HepG2 (cell line): ENCODE measurements around the gene COMT. TPM values are rescaled to one million over a fixed set of nuclear protein-coding genes. Genes with fewer than 3 reads are reported as not detected.

Source experiments
- ATAC-seq: fragments of 200-7000 bp; cut with Tn5 transposase; 3 replicates; pipeline ENCODE4 v1.9.1; 2020; ENCODE audit warnings: mild to moderate bottlenecking, moderate library complexity
- BruUV-seq: library from RNA; stranded (reverse); fragments of 400-500 nt; replicated peaks from 2 replicates; lab custom pipeline; 2021; lab: Mats Ljungman, UMichigan
- CTCF ChIA-PET: fragments of 300-600 bp; formaldehyde crosslinking; extraction: SDS; loops from one replicate; lab custom pipeline; 2021; ENCODE audit warnings: low total read pairs, inconsistent platforms, low intra/inter-chr PET ratio; lab: Yijun Ruan, JAX
- POLR2A ChIA-PET: fragments of 350-600 bp; sonication (Branson Sonifier 250); formaldehyde crosslinking; loops from one replicate; lab custom pipeline; 2020; ENCODE audit warnings: antibody characterized with exemption, inconsistent platforms; lab: Yijun Ruan, JAX
- DNase-seq: peaks from one replicate; pipeline ENCODE4 v3.0.0-alpha.2; 2015; ENCODE audit warnings: low spot score
- FAIRE-seq: peaks from 3 replicates; lab custom pipeline; 2011; peaks lifted over from hg19 to GRCh38; lab: Jason Lieb, UNC
- H2AFZ ChIP-seq: one replicate; pipeline ENCODE4 v1.6.1; 2011; ENCODE audit warnings: low read length, inconsistent platforms
- H3K27ac ChIP-seq: fragments of 300-600 bp; 3 replicates; pipeline ENCODE4 v1.8.0; 2011; ENCODE audit warnings: mixed run types, mild to moderate bottlenecking, mixed read lengths, low read length, inconsistent platforms; ENCODE audit not compliant: insufficient read depth; ENCODE audit errors: extremely low read length
- H3K27me3 ChIP-seq, 2 experiments: fragments of 200-600 bp in 1 of 2; 2 replicates in 1 of 2; 3 replicates in 1 of 2; pipeline versions ENCODE4 v1.6.0 to v1.8.0; 2011; ENCODE audit warnings: low read length in 2 of 2, mild to moderate bottlenecking in 2 of 2, moderate library complexity in 2 of 2, inconsistent platforms in 1 of 2; ENCODE audit not compliant: insufficient read depth in 2 of 2, control insufficient read depth in 1 of 2
- H3K36me3 ChIP-seq, 2 experiments: fragments of 200-600 bp in 1 of 2; replicated peaks in 1 of 2; 2 replicates in 1 of 2; 3 replicates in 1 of 2; pipeline versions ENCODE4 v1.5.1 to v1.8.0; 2011; ENCODE audit warnings: low read length in 2 of 2, inconsistent platforms in 1 of 2; ENCODE audit not compliant: insufficient read depth in 2 of 2, control insufficient read depth in 1 of 2
- H3K4me1 ChIP-seq: 2 replicates; pipeline ENCODE4 v1.5.1; 2012; ENCODE audit warnings: low read length, inconsistent platforms; ENCODE audit not compliant: insufficient read depth
- H3K4me2 ChIP-seq: 2 replicates; pipeline ENCODE4 v1.6.0; 2011; ENCODE audit warnings: low read depth, low read length, inconsistent platforms
- H3K4me3 ChIP-seq, 3 experiments: fragments of 200-600 bp in 1 of 3; sonication (generic), shearing (Covaris generic) in 1 of 3; replicated peaks in 1 of 3; 2 replicates each; pipeline ENCODE4 v1.5.1; 2011 to 2016; ENCODE audit warnings: low read length in 3 of 3, inconsistent platforms in 2 of 3, low read depth in 2 of 3, mild to moderate bottlenecking in 2 of 3, control low read depth in 1 of 3, mixed read lengths in 1 of 3; ENCODE audit not compliant: insufficient read depth in 1 of 3
- H3K79me2 ChIP-seq: one replicate; pipeline ENCODE4 v1.6.1; 2011; ENCODE audit warnings: low read length, inconsistent platforms; ENCODE audit not compliant: insufficient read depth
- H3K9ac ChIP-seq: 2 replicates; pipeline ENCODE4 v1.6.0; 2011; ENCODE audit warnings: mild to moderate bottlenecking, low read depth, low read length, inconsistent platforms; ENCODE audit not compliant: insufficient read depth
- H3K9me3 ChIP-seq: 2 replicates; pipeline ENCODE4 v1.5.1; 2012; ENCODE audit warnings: mild to moderate bottlenecking, low read length
- H4K20me1 ChIP-seq: 2 replicates; pipeline ENCODE4 v1.6.0; 2011; ENCODE audit warnings: inconsistent platforms, mild to moderate bottlenecking, low read length, moderate library complexity; ENCODE audit not compliant: insufficient read depth
- AGO1 ChIP-seq: fragments of 200-400 bp; formaldehyde crosslinking; IDR thresholded peaks from 2 replicates; pipeline ENCODE4 v1.6.1; 2017; ENCODE audit warnings: mild to moderate bottlenecking, low read depth, low read length, moderate library complexity; ENCODE audit not compliant: poor library complexity, severe bottlenecking
- CREM ChIP-seq, 2 experiments: sonication (generic) in 1 of 2; formaldehyde crosslinking in 1 of 2; IDR thresholded peaks; 2 replicates each; pipeline versions ENCODE4 v1.4.0 to v1.6.1; 2016 to 2020; ENCODE audit warnings: antibody characterized with exemption in 1 of 2, mild to moderate bottlenecking in 1 of 2, missing genetic modification reagents in 1 of 2
- DNMT3B ChIP-seq: conservative IDR thresholded peaks from 2 replicates; pipeline ENCODE4 v1.6.1; 2016; ENCODE audit warnings: missing biosample characterization, control low read depth
- GTF3A ChIP-seq: sonication (generic); formaldehyde crosslinking; conservative IDR thresholded peaks from 2 replicates; pipeline ENCODE4 v1.4.0; 2020; ENCODE audit warnings: mild to moderate bottlenecking, missing genetic modification reagents
- HDAC1 ChIP-seq: sonication (generic); formaldehyde crosslinking; IDR thresholded peaks from 2 replicates; pipeline ENCODE4 v1.5.1; 2020; ENCODE audit warnings: mild to moderate bottlenecking, missing genetic modification reagents
- NAIF1 ChIP-seq: sonication (generic); formaldehyde crosslinking; IDR thresholded peaks from 2 replicates; pipeline ENCODE4 v1.5.0; 2020; ENCODE audit warnings: mild to moderate bottlenecking, missing genetic modification reagents, borderline replicate concordance
- PAF1 ChIP-seq: IDR thresholded peaks from 2 replicates; pipeline ENCODE4 v1.6.1; 2016; ENCODE audit warnings: missing genetic modification reagents, missing compliant biosample characterization
- POLR2A ChIP-seq, 2 experiments: IDR thresholded peaks; 2 replicates each; pipeline ENCODE4 v1.6.1; 2011; ENCODE audit warnings: low read depth in 2 of 2, low read length in 2 of 2, mild to moderate bottlenecking in 1 of 2, moderate library complexity in 1 of 2; ENCODE audit not compliant: insufficient read depth in 1 of 2
- POLR2AphosphoS2 ChIP-seq: IDR thresholded peaks from 2 replicates; pipeline ENCODE4 v1.6.1; 2011; ENCODE audit warnings: low read depth, low read length, improper control_type of control experiment
- RBFOX2 ChIP-seq: fragments of 200-400 bp; formaldehyde crosslinking; IDR thresholded peaks from 2 replicates; pipeline ENCODE4 v1.6.1; 2017; ENCODE audit warnings: low read depth, mild to moderate bottlenecking, low read length
- RBM22 ChIP-seq: fragments of 200-400 bp; formaldehyde crosslinking; optimal IDR thresholded peaks from 2 replicates; pipeline ENCODE3; 2017; ENCODE audit warnings: mild to moderate bottlenecking, low read length, moderate library complexity
- SIX4 ChIP-seq: sonication (generic); formaldehyde crosslinking; IDR thresholded peaks from 2 replicates; pipeline ENCODE4 v1.4.0; 2020; ENCODE audit warnings: missing genetic modification reagents
- SRSF1 ChIP-seq: fragments of 200-400 bp; formaldehyde crosslinking; optimal IDR thresholded peaks from 2 replicates; pipeline ENCODE3; 2017; ENCODE audit warnings: mild to moderate bottlenecking, low read depth, low read length, moderate library complexity
- ZFP62 ChIP-seq: sonication (generic); formaldehyde crosslinking; IDR thresholded peaks from 2 replicates; pipeline ENCODE4 v1.4.0; 2020; ENCODE audit warnings: missing genetic modification reagents
- ZFP82 ChIP-seq: sonication (generic); formaldehyde crosslinking; IDR thresholded peaks from 2 replicates; pipeline ENCODE4 v1.5.1; 2020; ENCODE audit warnings: mild to moderate bottlenecking, missing genetic modification reagents, borderline replicate concordance
- ZMYM4 ChIP-seq: sonication (generic); formaldehyde crosslinking; IDR thresholded peaks from 2 replicates; pipeline ENCODE4 v1.8.1; 2023; ENCODE audit warnings: mild to moderate bottlenecking, missing genetic modification reagents
- ZNF75D ChIP-seq: sonication (generic); formaldehyde crosslinking; IDR thresholded peaks from 2 replicates; pipeline ENCODE4 v1.8.1; 2023; ENCODE audit warnings: missing genetic modification reagents, mild to moderate bottlenecking, borderline replicate concordance
- ZNF780A ChIP-seq: sonication (generic); formaldehyde crosslinking; IDR thresholded peaks from 2 replicates; pipeline ENCODE4 v1.8.0; 2022; ENCODE audit warnings: mild to moderate bottlenecking, missing genetic modification reagents, moderate library complexity
- ZNF891 ChIP-seq: sonication (generic); formaldehyde crosslinking; IDR thresholded peaks from 2 replicates; pipeline ENCODE4 v1.5.0; 2020; ENCODE audit warnings: mild to moderate bottlenecking, missing genetic modification reagents
- WGBS: methylation state at CpG from one replicate; pipeline ENCODE4 v1.1.6; 2017; ENCODE audit warnings: low lambda C conversion rate; 5-methylcytosine and 5-hydroxymethylcytosine counted together
- in situ Hi-C: cut with HindIII; loops from 2 replicates; pipeline ENCODE4 v1.10.0; 2017; ENCODE audit warnings: low pct_unique_long_range_greater_than_20kb; ENCODE audit not compliant: extremely low pct_ligation_motif_present
- intact Hi-C: fragments of 100-400 bp; cut with micrococcal nuclease; formaldehyde crosslinking; loops from one replicate; pipeline ENCODE4 v1.10.0; 2022; ENCODE audit not compliant: unreplicated experiment
- polyA plus RNA-seq, 8 experiments: library from polyadenylated mRNA; depleted of rRNA in 3 of 8; stranded (reverse) in 7 of 8; unstranded in 1 of 8; fragments of >200 nt; fragmentation: Illumina TruSeq in 4 of 8; extraction: Trizol in 4 of 8; gene quantifications; 2 replicates each; pipeline versions ENCODE4 v1.2.1 to v1.2.3, GENCODE V29; 2011 to 2016; ENCODE audit warnings: low read depth in 4 of 8, missing spikeins in 1 of 8, mixed read lengths in 1 of 8; ENCODE audit not compliant: insufficient read depth in 1 of 8
- total RNA-seq, 5 experiments: library from RNA; depleted of rRNA; stranded (reverse); fragments of >200 nt; fragmentation: Illumina TruSeq; extraction: Trizol; gene quantifications; 2 replicates each; pipeline ENCODE4 v1.2.3, GENCODE V29; 2016; ENCODE audit warnings: low read depth in 1 of 5
- TF ChIP-seq, protein P1 (sequence below): sonication (generic); formaldehyde crosslinking; IDR thresholded peaks from 2 replicates; pipeline ENCODE4 v1.4.0; 2020; ENCODE audit warnings: missing genetic modification reagents
- TF ChIP-seq, protein P2 (sequence below): sonication (generic); formaldehyde crosslinking; IDR thresholded peaks from 2 replicates; pipeline ENCODE4 v1.4.0; 2020; ENCODE audit warnings: mild to moderate bottlenecking, missing genetic modification reagents

COMT gene
- total and polyA plus RNA-seq, 2 of the 13 experiments (the other 11 are each of a cell fraction or from before 2014, with no cell fraction given), result 156 to 162 TPM

DNA sequence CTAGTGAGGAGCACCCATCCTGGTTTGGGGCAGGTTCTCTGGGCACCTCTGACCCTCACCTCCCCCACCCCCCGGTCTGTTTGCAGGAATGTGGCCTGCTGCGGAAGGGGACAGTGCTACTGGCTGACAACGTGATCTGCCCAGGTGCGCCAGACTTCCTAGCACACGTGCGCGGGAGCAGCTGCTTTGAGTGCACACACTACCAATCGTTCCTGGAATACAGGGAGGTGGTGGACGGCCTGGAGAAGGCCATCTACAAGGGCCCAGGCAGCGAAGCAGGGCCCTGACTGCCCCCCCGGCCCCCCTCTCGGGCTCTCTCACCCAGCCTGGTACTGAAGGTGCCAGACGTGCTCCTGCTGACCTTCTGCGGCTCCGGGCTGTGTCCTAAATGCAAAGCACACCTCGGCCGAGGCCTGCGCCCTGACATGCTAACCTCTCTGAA lies 26.9 kb downstream of the COMT start (continued):
- TF ChIP-seq ZMYM4 (CRISPR knock-in tag) (no peak), AGO1 (peak; percentile 8), POLR2A (IDR thresholded peaks at IDR 0.05; ENCODE audit: insufficient read depth in 1 of 2, low read depth in 2 of 2, low read length in 2 of 2) (0 out of 4 replicates have a peak, but pooled peaks of 1 of the 2 experiments have one; percentile 27), ZNF780A (no peak), HDAC1 (CRISPR knock-in tag) (no peak), RBFOX2 (peak; percentile 46; the same call in 1 of the 2 replicates), POLR2AphosphoS2 (0 out of 2 replicates have a peak, but pooled peaks have one; percentile 31)
- TF ChIP-seq, protein P1, sequence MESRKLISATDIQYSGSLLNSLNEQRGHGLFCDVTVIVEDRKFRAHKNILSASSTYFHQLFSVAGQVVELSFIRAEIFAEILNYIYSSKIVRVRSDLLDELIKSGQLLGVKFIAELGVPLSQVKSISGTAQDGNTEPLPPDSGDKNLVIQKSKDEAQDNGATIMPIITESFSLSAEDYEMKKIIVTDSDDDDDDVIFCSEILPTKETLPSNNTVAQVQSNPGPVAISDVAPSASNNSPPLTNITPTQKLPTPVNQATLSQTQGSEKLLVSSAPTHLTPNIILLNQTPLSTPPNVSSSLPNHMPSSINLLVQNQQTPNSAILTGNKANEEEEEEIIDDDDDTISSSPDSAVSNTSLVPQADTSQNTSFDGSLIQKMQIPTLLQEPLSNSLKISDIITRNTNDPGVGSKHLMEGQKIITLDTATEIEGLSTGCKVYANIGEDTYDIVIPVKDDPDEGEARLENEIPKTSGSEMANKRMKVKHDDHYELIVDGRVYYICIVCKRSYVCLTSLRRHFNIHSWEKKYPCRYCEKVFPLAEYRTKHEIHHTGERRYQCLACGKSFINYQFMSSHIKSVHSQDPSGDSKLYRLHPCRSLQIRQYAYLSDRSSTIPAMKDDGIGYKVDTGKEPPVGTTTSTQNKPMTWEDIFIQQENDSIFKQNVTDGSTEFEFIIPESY (CRISPR knock-in tag), result peak; percentile 47

DNA sequence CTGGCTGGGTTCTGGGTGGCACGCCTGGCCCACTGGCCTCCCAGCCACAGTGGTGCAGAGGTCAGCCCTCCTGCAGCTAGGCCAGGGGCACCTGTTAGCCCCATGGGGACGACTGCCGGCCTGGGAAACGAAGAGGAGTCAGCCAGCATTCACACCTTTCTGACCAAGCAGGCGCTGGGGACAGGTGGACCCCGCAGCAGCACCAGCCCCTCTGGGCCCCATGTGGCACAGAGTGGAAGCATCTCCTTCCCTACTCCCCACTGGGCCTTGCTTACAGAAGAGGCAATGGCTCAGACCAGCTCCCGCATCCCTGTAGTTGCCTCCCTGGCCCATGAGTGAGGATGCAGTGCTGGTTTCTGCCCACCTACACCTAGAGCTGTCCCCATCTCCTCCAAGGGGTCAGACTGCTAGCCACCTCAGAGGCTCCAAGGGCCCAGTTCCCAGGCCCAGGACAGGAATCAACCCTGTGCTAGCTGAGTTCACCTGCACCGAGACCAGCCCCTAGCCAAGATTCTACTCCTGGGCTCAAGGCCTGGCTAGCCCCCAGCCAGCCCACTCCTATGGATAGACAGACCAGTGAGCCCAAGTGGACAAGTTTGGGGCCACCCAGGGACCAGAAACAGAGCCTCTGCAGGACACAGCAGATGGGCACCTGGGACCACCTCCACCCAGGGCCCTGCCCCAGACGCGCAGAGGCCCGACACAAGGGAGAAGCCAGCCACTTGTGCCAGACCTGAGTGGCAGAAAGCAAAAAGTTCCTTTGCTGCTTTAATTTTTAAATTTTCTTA lies 27.8 kb downstream of the COMT start:
- no TSS peak for BruUV-seq
- peak; percentile 26 for TF ChIP-seq SRSF1
- TF ChIP-seq CREM (IDR thresholded peaks at IDR 0.05), result no peak
- no peak for TF ChIP-seq CREM (CRISPR knock-in tag; IDR thresholded peaks at IDR 0.05)
- TF ChIP-seq NAIF1, result no peak
- peak; percentile 85 for TF ChIP-seq RBM22
- no peak for TF ChIP-seq ZFP82 (CRISPR knock-in tag)
- TF ChIP-seq ZFP62 (CRISPR knock-in tag), result no peak
- TF ChIP-seq GTF3A (CRISPR knock-in tag), result no peak
- no peak for TF ChIP-seq ZNF75D (CRISPR knock-in tag)
- TF ChIP-seq RBFOX2, result peak; percentile 40; the same call in 1 of the 2 replicates
- TF ChIP-seq, protein P2, sequence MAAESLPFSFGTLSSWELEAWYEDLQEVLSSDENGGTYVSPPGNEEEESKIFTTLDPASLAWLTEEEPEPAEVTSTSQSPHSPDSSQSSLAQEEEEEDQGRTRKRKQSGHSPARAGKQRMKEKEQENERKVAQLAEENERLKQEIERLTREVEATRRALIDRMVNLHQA, result no peak
- TF ChIP-seq DNMT3B (CRISPR knock-in tag), result no peak
- TF ChIP-seq SIX4 (CRISPR knock-in tag), result no peak
- peak; percentile 74; the same call in 1 of the 2 replicates for TF ChIP-seq PAF1 (CRISPR knock-in tag)
- 0 out of 2 replicates have a peak, but pooled peaks have one; percentile 37 for TF ChIP-seq ZNF891

More for the DNA sequence above, 27.8 kb downstream of the COMT start:
- Histone ChIP-seq H3K4me2 (no peak overlapping the region), H3K4me3 (no peak overlapping the region), H3K27me3 (no peaks in the 10 kb centered on the region), H3K9ac (no peak overlapping the region), H3K36me3 (peaks cover 12 to 34% of the 10 kb centered on the region in 2 experiments; a peak in 4 of 5 replicates), H4K20me1 (no peaks in the 10 kb centered on the region; the same call in 1 of the 2 replicates), H3K9me3 (no peaks in the 10 kb centered on the region), H3K79me2 (no peaks in the 10 kb centered on the region), H3K4me1 (peaks cover 55% of the 10 kb centered on the region), H2AFZ (no peak overlapping the region), H3K27ac (peak overlapping the region; percentile 79)
- FAIRE-seq, result no peak
- ChIA-PET POLR2A (interaction anchor here (1.3 to 3.2 kb wide), 5 partner anchors 10 to 161 kb away, joined by 3 to 13 read pairs (median 7); no protein-coding TSS in a partner anchor), CTCF (interaction anchor here (1.1 to 2.3 kb wide), 4 partner anchors 16 to 58 kb away, joined by 3 to 35 read pairs (median 8); no protein-coding TSS in a partner anchor)
- 98% methylated on average over 7 of the region's 11 CpGs for WGBS
- ATAC-seq, result no peak
- DNase-seq, result no peak
- in situ Hi-C loops, result no loop called here
- intact Hi-C loops, result no loop called here
